Muscle of leg (tissue), 11 donors: ENCODE data around the gene POU6F2. TPM values are rescaled to one million over a fixed set of nuclear protein-coding genes. Genes with fewer than 3 reads are reported as not detected.

Source experiments
- DNase-seq: peaks from one replicate; pipeline ENCODE4 v3.0.0; 2013
- H3K27ac ChIP-seq: one replicate; pipeline ENCODE4 v1.5.1; 2013; ENCODE audit warnings: mild to moderate bottlenecking, low read length, control low read depth
- H3K27me3 ChIP-seq: one replicate; pipeline ENCODE4 v1.6.1; 2013; ENCODE audit warnings: low read length; ENCODE audit not compliant: control insufficient read depth, insufficient read depth
- H3K36me3 ChIP-seq: one replicate; pipeline ENCODE4 v1.6.1; 2013; ENCODE audit warnings: low read length; ENCODE audit not compliant: control insufficient read depth, insufficient read depth
- H3K4me1 ChIP-seq: one replicate; pipeline ENCODE4 v1.6.1; 2013; ENCODE audit warnings: low read length; ENCODE audit not compliant: control insufficient read depth, insufficient read depth
- H3K4me3 ChIP-seq: one replicate; pipeline ENCODE4 v1.5.1; 2013; ENCODE audit warnings: low read length, control low read depth
- H3K9me3 ChIP-seq: replicated peaks from 2 replicates; pipeline ENCODE4 v1.6.1; 2013; ENCODE audit warnings: low read depth, low read length; ENCODE audit not compliant: control insufficient read depth
- WGBS: methylation state at CpG from one replicate; pipeline ENCODE4 v1.1.5; 2013; ENCODE audit warnings: missing lambda C conversion rate; ENCODE audit not compliant: insufficient coverage; 5-methylcytosine and 5-hydroxymethylcytosine counted together
- polyA plus RNA-seq, 8 donors: library from polyadenylated mRNA; unstranded; fragments of 120-200 nt; gene quantifications; one replicate each; pipeline versions ENCODE4 v1.2.1 to v1.2.3, GENCODE V29; 2013; ENCODE audit warnings: inconsistent platforms in 1 of 8, low replicate concordance in 1 of 8; ENCODE audit not compliant: insufficient read length in 8 of 8, insufficient read depth in 1 of 8
- total RNA-seq: library from RNA; stranded (reverse); fragments of 120-200 nt; gene quantifications from one replicate; pipeline ENCODE4 v1.2.4, GENCODE V29; 2013

POU6F2 gene
- total and polyA plus RNA-seq, 9 donors = 0.05 to 0.54 (median 0.10) TPM; not detected in 1

DNA sequence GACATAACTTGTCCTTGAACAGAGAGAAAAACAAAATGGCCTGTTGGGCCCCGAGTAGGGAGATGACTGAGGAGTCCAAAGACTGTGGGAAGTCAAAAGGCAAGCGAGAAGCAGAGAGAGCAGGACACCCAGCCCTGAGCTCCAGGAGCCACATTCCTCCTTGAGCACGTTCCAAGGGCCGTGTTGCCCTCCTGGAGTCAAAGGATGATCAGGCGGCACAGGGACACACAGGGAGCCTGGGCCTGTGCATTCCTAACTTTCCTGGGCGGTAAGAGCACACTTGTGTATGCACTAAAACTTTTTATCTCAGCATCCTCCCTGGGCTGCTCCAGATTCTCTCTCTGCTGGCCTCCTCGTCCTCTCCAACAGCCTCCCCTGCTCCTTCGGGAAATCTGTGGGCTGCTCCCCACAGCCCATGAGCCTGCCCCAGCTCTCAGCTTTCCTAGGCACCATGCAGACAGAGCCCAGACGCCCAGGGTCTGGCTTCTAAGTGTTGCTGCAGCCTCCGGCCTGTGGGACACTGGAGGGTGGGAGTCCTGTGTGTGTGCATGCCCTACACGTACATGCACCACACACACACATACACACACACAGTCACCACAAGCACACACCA lies 281.8 kb downstream of the POU6F2 start:
- Histone ChIP-seq H3K4me1 (no peaks in the 10 kb centered on the region), H3K9me3 (no peaks in the 10 kb centered on the region), H3K36me3 (no peaks in the 10 kb centered on the region), H3K27me3 (no peaks in the 10 kb centered on the region), H3K27ac (no peak overlapping the region), H3K4me3 (no peak overlapping the region)
- 76% methylated on average over 9 of the region's 11 CpGs for WGBS
- no peak for DNase-seq

DNA sequence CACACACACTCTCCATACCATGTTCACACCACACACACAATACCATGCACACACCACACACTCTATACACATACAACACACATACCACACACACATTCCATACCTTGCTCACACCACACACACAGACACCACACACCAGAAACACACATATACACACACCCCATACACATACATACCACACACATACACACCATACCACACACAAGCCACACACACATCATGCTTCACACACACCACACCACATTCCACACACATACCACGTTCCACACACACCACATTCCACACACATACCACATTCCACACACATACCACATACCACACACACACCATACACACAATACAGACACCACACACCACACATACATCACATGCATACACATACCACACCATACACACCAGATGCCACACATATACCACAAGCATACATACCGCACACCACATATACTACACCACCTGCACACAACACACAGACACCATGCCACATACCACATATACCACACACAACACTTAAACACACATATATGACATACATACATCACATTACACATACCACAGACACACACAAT lies 282.7 kb downstream of the POU6F2 start:
- H3K36me3 ChIP-seq = no peaks in the 10 kb centered on the region
- no peak overlapping the region for H3K27ac ChIP-seq
- WGBS = 90% methylated on average over 2 of the region's 2 CpGs
- H3K27me3 ChIP-seq = no peaks in the 10 kb centered on the region
- H3K9me3 ChIP-seq = no peaks in the 10 kb centered on the region
- DNase-seq = no peak
- no peaks in the 10 kb centered on the region for H3K4me1 ChIP-seq
- no peak overlapping the region for H3K4me3 ChIP-seq

DNA sequence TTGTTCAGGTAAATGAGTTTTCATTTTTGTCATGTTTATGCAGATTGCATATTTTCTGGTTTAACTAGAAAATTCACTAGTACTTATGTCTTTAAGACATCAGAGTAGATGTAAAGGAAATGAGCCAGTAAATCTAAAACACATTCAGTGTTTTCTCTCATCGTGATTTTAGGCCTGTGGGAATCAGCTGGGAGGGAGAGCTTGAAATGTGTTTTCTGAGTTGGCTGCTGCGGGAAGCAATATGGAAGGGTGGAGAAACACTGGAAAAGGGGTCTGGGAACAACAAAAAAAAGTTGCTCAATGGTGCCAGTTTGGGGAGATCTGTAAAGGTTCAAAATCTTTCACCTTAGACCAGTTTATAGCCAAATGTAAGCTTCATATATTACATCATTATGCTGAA lies 284.1 kb downstream of the POU6F2 start:
- no peak for DNase-seq
- no peak overlapping the region for H3K4me3 ChIP-seq
- no peaks in the 10 kb centered on the region for H3K4me1 ChIP-seq
- no peaks in the 10 kb centered on the region for H3K9me3 ChIP-seq
- no peak overlapping the region for H3K27ac ChIP-seq
- H3K27me3 ChIP-seq = no peaks in the 10 kb centered on the region
- no peaks in the 10 kb centered on the region for H3K36me3 ChIP-seq
- WGBS = 50% methylated on average over 1 of the region's 2 CpGs

DNA sequence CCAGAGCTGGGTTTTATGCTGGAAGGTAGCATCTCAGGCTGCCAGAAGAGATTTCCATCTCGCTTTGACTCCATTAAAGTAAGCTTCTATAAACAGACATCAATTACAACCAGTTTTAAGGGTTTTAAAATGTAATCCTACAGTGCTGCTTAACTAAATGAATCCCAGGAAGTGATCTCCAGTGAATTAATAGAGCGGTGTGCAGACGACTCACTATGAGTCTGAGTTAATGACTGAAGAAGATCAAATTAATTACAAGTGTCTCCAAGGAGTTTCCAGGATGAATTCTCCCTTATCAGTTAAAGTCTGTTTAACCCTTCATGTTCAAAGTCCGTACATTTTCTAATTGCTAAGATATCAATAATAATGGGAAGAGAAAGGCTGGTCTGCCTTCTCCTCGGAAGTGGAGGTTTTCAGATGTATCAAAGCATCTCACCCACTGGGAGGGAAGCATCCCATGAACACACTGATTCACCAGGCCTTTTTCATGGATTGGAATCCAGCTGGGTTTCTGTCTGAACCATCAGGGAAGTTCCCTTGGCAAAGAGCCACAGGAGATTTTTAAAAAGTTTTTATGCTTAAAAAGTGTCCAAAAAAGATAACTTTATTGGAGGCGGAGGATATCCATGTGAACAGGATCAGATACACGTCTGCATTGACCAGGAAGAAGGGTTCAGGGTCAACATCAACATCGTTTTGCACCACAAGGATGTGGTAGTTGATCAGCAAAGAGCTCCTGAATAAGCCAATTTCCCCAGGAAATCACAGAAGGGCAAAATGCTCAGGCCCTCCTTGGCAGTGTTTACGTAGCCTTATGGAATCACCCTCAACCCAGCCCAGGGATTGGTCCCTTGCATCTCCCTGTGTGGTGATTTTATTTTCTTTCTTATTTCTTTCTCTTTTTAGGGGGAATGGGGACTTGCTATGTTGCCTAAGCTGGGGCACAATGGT lies 288.2 kb downstream of the POU6F2 start:
- no peak overlapping the region for H3K27ac ChIP-seq
- no peaks in the 10 kb centered on the region for H3K9me3 ChIP-seq
- DNase-seq = no peak
- 49% methylated on average over 5 of the region's 9 CpGs for WGBS
- no peaks in the 10 kb centered on the region for H3K4me1 ChIP-seq
- no peak overlapping the region for H3K4me3 ChIP-seq
- no peaks in the 10 kb centered on the region for H3K36me3 ChIP-seq
- no peaks in the 10 kb centered on the region for H3K27me3 ChIP-seq

DNA sequence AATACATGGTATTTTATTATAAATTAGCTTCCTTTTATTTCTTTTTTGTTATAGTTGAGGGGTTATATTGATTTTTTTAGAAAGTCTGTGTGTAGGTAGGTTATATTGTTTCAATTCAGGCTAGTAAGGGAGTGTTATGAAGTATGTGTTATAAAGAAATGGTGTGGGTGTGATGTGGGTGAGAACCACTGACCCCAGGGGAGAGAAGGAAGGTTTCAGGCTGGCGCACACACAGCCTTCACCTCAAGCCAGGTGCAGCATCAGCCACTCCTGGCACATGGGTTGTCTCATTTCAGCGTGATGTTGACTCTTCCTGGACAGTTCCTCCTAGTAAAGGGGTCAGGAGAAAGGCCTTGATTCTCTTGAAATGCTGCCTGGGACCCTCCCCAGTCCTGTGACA lies 291.3 kb downstream of the POU6F2 start:
- no peak for DNase-seq
- no CpG with 5 or more reads among the region's 2 CpGs for WGBS

DNA sequence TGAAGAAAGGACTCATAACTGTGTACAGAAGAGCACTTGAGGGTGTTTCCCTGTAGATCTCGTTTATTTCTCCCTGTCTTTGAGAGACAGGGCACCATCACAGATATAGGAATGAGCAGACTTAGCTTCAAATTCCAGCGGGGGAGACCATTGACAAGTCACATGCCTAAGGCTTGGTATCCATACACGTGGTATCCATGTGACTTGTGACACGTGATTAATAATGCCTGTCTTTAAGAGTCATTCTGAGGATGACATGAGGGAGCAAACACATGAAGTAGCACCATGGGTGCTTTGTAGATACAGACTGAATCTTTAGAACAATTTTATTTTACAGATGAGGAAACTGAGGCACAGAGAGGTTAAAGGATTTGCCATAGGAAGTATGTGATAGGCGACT lies 292.3 kb downstream of the POU6F2 start:
- no peaks in the 10 kb centered on the region for H3K27me3 ChIP-seq
- no peak for DNase-seq
- H3K4me3 ChIP-seq = no peak overlapping the region
- no peak overlapping the region for H3K27ac ChIP-seq
- peaks cover 2% of the 10 kb centered on the region for H3K4me1 ChIP-seq
- H3K9me3 ChIP-seq = no peaks in the 10 kb centered on the region
- H3K36me3 ChIP-seq = no peaks in the 10 kb centered on the region
- 91% methylated on average over 4 of the region's 5 CpGs for WGBS

More for the DNA sequence above, 291.3 kb downstream of the POU6F2 start:
- Histone ChIP-seq H3K36me3 (no peaks in the 10 kb centered on the region), H3K27me3 (no peaks in the 10 kb centered on the region), H3K9me3 (no peaks in the 10 kb centered on the region), H3K4me3 (no peak overlapping the region), H3K27ac (no peak overlapping the region), H3K4me1 (peaks cover 2% of the 10 kb centered on the region)

DNA sequence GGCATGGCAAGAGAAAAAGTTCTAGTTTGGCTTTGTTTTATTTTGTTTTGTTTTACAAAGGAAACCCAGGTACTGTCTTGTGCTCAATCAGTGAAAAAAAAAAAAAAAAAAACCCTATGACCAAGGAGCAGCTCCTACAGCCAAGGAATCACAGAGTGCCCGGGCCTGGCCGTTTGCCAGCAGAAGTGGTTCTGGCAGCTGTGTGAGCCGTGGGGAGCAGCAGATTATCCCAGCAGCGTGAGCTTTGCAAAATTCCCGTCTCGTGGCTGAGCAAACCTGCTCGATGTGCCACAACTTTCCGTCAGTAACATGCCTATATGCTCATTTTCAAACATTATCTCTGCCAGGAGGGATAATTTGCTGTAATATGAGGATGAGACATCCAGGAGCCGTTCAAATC lies 293.7 kb downstream of the POU6F2 start:
- no peak overlapping the region for H3K4me3 ChIP-seq
- no peaks in the 10 kb centered on the region for H3K36me3 ChIP-seq
- H3K4me1 ChIP-seq = peaks cover 2% of the 10 kb centered on the region
- H3K9me3 ChIP-seq = no peaks in the 10 kb centered on the region
- no peak overlapping the region for H3K27ac ChIP-seq
- no peaks in the 10 kb centered on the region for H3K27me3 ChIP-seq
- WGBS = 13% methylated on average over 4 of the region's 9 CpGs
- peak; percentile 76 for DNase-seq

DNA sequence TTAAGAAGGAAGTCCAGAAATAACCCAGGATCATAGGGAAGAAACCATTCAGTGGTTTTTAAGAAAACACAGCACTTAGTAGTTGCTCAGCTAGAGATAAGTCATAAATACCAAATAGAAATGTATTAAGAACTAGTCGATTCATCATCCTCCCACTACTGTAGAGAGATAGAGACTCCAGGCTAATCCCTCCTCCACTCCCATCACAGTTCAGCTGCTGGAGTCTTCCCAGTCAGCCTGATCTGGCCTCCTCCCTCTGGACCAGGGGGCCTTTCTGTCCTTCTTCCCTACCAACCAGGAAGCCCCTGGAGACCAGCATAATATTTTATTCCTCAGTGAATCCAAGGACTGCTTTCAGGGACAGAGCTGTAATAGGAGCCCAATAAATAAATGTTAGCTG lies 294.4 kb downstream of the POU6F2 start:
- Histone ChIP-seq H3K27ac (no peak overlapping the region), H3K36me3 (no peaks in the 10 kb centered on the region), H3K4me1 (peaks cover 2% of the 10 kb centered on the region), H3K9me3 (no peaks in the 10 kb centered on the region), H3K4me3 (no peak overlapping the region), H3K27me3 (no peaks in the 10 kb centered on the region)
- no peak for DNase-seq
- no CpG with 5 or more reads among the region's 1 CpG for WGBS

DNA sequence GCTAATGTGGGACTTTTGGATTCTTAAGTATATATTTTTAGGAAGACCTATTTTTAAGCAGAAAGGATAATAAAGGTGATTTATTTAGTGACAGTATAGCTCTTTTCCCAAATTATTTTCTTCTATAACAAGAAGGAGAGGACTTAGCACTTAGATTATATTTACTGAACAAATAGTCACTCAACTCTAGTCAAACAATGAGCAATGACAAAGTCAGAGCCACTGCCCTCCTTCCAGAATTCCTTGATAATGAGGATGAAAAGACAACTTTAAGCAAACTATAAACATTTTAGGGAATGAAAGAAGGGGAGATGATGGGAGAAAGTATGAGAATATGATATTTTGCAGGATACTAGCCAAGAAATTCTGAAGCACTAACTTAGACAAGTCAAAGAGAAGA lies 295.0 kb downstream of the POU6F2 start:
- H3K27me3 ChIP-seq = no peaks in the 10 kb centered on the region
- no peaks in the 10 kb centered on the region for H3K36me3 ChIP-seq
- no peak overlapping the region for H3K27ac ChIP-seq
- H3K9me3 ChIP-seq = no peaks in the 10 kb centered on the region
- no peak for DNase-seq
- H3K4me3 ChIP-seq = no peak overlapping the region
- H3K4me1 ChIP-seq = peaks cover 2% of the 10 kb centered on the region

DNA sequence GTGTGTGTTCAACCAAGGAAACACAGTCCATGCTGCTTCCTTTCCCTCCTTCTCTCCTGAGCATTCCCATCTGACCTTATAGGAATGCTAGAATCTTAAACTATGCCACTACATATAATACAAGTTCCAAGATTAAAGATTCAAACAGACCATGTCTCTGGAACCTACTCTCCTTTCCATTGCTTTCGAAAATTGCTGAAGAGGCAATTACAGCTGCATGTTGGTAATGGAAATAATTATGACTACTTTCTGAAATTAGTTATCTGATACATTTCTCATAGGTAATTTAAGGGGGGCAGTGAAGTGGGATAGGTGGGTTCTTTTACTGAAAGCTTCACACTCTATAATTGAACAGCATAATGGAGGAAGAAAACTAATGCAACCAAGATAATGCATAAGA lies 302.6 kb downstream of the POU6F2 start:
- no peaks in the 10 kb centered on the region for H3K36me3 ChIP-seq
- WGBS = no CpG with 5 or more reads among the region's 1 CpG
- H3K4me3 ChIP-seq = no peak overlapping the region
- no peak for DNase-seq
- no peaks in the 10 kb centered on the region for H3K9me3 ChIP-seq
- H3K4me1 ChIP-seq = no peaks in the 10 kb centered on the region
- H3K27me3 ChIP-seq = no peaks in the 10 kb centered on the region
- no peak overlapping the region for H3K27ac ChIP-seq
